Cerebellar nuclear complex (tissue), 1 donor: ENCODE results near the gene ABCC11.
"Not testable (repeated sequence)": the region's sequence is repeated elsewhere in the genome, so short reads cannot be mapped to it uniquely, and the experiment has no call there.

Experiments
- DNase-seq, 2 experiments: peaks; one replicate each; lab custom pipeline; 2025; lab: John Stamatoyannopoulos, UW

ABCC11 gene

DNA sequence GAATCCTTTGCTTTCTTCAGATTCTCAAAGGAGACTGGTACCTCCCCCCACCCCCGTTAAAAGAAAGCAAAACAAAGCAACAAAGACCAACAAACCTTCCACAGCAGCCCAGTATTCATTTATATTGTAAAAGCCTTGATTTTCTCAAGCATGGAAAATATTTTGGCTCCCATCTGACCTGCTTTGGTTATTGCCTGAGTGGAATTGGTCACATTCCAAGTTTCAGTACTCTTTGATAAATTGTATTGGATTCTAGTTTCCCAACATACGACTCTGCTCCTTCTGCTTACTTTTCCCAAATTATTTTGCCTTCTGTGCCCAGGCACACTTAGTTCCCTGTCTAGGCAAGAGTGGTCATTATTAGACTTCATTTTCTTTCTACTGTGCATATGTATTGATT is 1.3 kb downstream of the ABCC11 start:
- DNase-seq, result no peak

DNA sequence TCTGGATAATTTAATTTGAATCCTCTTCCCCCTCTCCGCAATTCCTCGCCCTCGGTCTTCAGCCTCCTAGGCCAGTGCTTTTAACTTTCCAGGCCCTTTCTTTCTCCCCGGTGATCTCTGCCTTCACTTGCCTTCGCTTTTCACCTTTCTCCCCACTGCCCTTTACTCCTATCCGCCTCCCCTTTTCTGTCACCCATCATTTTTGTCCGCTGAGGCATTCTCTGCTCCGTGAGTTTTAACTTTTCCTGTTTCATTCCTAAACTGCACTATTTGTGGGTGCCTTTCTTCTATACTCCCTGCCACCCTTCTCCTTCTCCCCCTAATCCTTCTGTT is 2.5 kb downstream of the ABCC11 start:
- DNase-seq, result no peak

GRCh38 chr16:48244080-48244862 is 3.1 kb downstream of the ABCC11 start, which contains the start of gene LONP2:
Gene LONP2, plus strand, starts transcription at chr16:48244300. Its CDS starts 89 bp downstream, at chr16:48244389.
- DNase-seq, result peak in 1 of 2 experiments; percentile 53

DNA sequence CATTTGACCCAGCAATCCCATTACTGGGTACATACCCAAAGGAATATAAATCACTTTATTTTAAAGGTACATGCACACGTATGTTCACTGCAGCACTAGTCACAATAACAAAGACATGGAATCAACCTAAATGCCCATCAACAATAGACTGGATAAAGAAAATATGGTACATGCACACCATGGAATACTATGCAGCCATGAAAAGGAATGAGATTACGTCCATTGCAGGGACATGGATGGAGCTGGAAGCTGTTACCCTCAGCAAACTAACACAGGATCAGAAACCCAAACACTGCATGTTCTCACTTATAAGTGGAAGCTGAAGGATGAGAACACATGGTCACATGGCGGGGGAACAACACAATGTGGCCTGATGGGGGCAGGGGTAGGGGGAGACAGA is 7.2 kb downstream of the ABCC11 start:
- DNase-seq, result not testable (repeated sequence)

DNA sequence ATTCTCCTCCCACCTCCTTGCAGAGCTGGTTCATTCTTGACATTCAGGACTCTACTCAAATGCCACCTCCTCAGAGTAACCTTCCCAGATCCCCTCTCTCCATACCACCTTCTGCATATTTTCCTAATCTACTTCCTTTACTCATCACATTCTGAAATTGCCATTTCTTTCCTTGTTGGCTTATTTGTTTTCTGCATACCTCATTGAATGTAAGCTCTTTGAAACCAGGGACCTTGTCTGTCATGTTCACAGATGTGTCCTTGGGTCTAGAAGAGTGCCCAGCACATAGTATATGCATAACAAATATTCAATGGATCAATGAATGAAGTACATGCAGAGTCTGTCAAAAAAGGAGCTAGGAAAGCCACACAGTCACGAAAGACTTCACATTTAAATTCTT is 11.1 kb downstream of the ABCC11 start:
- no peak for DNase-seq

DNA sequence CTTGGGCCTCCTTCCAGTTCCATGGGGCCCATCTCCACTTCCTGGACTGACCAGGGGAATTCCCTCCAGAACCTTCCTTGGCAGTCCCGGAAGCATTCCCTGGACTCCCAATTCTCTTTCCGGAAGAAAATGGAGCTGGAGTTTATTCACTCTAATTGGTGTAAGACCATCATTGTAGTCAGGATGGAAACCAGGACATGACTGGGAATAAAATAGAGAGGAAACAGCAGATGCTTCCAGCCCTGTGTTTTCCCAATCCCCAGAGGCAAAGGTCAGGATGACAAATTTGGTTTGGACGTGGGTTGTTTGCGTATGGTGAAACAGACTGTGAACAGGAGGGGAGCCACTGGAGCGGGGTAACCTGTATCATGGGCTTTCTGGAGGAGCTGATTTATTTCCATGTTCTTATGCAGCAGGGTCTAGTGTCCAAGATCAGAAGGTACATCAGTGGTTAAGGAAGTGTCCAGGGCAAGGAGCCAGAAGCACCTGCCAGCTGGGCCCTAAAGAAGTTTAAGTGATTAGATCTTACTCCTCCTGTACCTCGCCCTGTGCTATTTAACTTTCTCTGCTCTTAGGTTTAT is 11.7 kb downstream of the ABCC11 start:
- DNase-seq, result no peak

GRCh38 chr16:48235058-48235555 is 12.2 kb downstream of the ABCC11 start:
- DNase-seq, result no peak

GRCh38 chr16:48234630-48235029 is 12.7 kb downstream of the ABCC11 start:
- DNase-seq, result no peak

DNA sequence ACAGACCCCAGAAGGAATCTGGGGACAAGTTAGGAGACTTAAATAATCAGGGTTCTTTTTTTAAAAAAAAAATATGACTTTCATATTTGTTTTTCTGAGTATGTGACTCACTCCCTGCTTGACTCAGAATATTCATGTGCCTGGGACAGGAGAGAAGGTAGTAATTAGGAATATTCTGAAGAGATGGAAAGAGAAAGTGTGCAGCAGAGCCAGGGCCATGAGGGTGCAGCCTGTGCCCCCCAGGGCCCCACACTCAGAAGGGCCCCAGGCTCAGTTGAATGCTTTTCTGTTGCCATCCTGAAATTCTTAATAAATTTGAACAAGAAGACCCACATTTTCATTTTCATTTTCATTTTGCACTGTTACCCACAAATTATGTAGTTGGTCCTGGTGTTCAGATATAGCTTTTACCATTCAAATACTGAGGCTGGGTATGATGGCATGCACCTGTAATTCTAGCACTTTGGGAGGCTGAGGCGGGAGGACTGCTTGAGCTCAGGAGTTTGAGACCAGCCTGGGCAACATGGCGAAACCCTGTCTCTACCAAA is 14.8 kb downstream of the ABCC11 start:
- no peak for DNase-seq

DNA sequence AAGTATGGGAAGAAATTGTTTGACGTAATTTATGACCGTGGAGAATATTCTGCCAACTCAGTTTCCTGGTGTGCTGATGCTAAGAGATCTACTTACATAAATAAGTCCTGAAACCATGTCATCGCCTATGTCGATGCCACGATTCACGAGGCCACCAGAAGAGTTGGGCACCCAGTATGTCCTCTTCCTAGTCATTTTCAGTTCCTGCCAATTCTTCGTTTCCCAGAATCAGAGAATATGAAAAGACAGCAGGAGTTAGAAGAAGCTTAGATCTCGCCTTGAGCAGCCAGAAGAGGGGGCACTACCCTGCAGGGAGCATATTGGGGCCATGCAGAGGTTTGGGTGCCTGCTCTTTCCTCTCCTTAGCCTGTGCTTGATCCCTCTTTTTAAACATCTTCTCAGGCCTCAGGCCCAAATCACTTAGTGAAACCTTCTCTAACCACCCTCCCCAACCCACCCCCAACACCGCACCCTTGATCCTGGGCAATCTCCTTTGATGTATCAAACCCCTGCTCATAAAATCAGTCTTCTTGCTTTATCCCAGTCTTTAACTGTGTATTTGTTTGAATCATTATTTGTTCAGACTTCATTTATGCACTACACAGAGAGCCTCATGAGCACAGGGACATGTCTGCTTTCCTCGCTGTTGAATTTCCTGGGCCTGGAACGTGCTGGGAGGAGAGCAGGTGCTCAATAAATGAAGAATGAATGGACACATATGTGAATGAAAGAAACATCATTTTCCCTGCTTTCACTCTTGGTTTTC is 15.4 kb downstream of the ABCC11 start:
- no peak for DNase-seq

GRCh38 chr16:48225456-48225855 is 21.9 kb downstream of the ABCC11 start:
- no peak for DNase-seq

DNA sequence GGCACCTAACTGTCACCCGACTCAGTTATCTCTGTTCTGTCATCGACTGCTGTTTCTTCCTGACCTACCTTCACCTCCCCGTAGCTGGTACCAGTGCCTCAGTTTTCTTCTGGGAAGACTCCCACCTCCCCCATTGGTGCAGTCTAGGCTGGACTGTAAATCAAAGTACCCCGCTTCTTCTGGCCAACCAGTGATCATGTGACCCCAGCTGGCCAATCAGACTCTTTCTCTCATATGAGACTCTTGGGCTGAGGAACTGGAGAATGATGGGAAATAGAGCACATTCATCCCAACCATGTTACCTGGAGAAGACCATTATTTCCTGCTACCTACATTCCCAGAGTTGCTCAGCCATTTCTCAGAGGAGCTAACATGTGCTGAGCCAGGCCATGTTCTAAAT is 23.8 kb downstream of the ABCC11 start:
- no peak for DNase-seq

DNA sequence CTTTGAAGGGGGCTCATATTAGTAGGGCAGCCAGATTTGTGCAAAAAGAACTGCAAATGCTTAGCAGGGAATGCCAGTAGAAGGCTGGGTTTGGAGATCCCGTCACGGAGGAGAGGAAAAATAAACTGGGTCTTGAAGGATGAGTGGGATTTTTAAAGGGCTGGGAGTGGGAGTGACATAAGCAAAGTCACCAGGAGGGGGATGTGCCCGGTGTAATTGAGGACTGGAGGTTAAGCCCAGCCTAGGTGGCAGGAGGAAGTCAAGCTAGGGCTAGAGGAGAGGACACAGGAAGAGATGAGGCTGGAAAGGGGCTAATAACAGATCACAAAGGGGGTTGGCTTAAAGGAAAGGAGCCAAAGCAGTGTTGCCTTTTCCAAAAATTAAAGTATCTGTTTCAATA is 26.4 kb downstream of the ABCC11 start:
- DNase-seq, result no peak

GRCh38 chr16:48218473-48218872 is 28.9 kb downstream of the ABCC11 start:
- no peak for DNase-seq

DNA sequence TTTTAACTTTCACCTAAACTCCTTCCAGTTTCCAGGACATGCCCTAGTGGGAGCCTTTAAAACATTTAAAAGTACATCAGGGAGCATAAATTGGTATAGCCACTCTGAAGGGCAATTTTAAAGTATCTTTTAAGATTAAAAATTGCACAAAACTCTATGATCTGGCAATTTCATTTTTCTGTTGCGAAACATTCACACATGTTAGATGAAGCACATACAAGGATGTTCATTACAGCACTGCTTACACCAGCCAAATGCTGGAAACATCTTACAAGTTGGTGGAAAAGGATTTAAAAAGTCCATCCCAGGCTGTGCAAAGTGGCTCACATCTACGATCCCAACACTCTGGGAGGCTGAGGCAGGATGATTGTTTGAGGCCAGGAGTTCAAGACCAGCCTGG is 29.6 kb downstream of the ABCC11 start:
- no peak for DNase-seq

GRCh38 chr16:48215738-48216137 is 31.6 kb downstream of the ABCC11 start:
- DNase-seq, result no peak

DNA sequence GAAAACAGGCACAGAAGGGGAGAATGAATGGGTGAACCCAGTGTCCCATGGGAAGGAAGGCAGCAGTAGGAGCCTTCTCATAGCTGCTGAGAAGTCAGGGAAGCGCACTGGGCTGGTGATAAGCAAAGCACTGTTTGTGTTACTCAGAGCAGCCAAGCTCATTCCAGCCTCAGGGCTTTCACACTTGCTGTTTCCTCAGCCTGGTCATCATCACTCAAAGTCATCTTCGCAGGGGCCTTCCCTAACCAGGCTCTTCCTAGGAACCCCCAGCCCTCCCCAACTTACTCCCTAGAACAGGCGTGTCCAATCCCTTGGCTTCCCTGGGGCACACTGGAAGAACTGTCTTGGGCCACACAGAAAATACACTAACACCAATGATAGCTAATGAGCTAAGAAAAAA is 35.3 kb downstream of the ABCC11 start:
- DNase-seq, result no peak

DNA sequence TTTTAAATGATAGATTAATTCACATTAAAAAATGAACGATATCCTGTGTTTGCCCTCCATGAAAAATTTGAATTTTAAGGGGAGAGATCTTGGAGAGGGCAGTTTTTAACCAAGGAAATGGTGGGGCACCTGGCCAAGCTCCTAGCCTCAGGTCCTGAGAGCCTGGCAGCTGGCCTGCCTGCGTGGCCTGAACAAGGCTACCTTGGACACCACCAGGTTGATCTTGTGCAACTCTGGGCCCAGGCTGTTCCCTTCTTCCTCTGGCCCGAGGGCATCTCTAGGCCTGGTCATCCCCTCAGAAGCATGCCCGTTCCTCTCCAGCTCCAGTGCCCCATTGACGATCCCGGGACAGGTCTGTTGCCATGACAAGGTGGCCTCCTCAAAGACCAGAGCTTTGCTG is 36.6 kb downstream of the ABCC11 start:
- no peak for DNase-seq

DNA sequence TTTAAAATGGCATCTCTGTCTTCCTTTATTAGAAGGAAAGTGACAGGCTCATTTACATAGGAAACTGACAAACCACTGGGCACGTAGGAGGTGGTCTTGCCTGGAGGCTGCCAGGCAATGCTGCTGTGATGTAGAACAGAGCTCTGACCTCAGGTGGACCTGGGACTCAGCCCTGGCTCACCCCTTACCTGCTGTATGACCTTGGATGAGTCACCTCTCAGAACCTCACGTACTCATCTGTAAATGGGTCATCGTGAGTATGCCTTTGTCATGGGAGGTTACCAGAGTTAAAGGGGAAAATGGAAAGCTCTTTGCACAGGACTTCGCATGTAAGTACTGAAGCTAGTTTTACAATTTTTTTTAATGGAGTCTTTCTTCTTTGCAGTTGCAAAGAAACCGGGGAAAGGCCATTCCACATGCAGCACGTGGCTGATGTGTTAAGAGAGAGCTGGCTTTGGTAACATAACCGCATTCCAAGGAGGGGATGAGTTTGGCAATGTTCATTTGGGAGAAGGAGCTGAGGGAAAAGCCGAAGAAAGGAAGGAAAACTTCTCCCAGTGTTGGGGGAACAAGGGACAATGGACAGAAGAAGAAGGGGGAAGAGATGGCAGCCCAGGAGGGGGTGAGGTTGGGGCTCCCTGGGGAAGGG is 40.6 kb downstream of the ABCC11 start:
- no peak for DNase-seq

DNA sequence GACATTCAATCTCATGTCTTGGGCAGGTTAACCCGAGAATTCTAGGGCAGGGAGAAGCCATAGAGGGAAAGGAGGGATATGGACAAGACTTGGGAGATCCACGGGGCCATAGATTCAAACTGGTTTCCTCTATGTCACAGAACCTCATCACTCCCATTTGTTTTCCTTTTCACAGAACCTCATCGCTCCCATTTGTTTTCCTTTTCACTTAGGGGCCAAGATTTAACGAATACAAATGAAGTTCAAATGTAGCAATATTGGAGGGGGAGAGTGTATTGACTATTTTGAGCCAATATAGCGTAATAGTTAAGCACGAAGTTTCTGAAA is 42.6 kb downstream of the ABCC11 start:
- DNase-seq, result no peak

DNA sequence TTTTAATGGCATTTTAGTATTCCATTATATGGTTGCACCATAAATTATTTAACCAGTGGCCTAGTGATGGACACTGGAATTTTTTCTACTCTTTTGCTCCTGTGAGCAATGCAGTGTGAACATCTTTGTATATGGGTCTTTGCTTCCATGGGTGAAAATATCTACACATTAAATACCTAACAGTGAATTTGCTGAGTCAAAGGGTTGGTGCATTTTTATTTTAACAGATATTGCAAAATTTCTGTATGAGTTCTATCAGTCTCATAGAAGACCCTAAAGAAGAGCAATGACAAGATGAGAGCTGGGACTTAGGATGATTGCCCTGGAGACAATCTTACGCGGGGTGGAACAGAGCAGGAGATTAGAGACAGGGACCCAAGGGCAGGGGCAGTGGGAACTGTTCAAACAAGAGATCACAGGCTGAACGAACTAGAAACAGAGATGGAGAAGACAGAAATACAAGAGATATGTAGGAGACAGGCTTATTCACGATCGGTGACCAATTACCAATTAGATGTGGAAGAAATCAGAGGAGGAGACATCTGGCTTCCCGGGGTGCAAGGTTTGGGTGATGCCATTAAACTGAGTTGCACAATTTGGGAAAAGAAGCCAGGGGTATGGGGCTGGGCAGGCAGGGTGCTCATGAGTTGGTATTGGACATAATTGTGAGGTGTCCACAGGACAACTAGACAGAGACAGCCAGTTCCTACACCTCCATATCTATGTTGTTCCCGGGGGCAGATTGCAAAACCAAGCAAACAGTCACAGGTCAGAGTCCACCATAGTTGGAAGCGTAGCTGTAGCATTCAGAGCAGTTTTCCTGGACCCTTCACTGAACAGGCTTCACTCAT is 43.1 kb downstream of the ABCC11 start:
- DNase-seq, result no peak
